ENCODE data around the gene UROC1.

UROC1 gene

GRCh38 chr3:126439346-126439967, 78.1 kb downstream of the UROC1 start:
- DNase-seq, result peak; percentile 50

GRCh38 chr3:126438746-126439145, 78.8 kb downstream of the UROC1 start:
- peak; percentile 51 for DNase-seq

DNA sequence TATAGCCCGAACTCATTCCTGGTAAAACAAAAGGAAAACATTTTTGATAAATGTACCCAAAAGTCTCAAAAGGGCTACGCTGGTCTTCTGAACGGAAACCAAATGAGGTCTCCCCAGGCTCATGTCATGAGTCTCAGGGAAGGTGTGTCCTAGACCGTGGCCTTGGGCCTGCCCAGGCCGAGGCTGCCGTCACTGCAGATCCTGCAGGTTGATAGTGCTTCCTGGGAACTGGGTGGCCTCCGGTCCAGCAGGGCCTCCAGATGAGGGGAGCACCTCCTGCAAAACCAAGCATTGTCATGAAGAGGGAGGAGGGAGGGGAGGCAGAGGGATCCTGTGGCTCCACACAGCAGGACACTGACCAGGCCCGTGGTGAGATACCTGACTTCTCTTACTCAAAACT, 79.4 kb downstream of the UROC1 start:
- no peak for DNase-seq

- no peak for DNase-seq
Observed at GRCh38 chr3:126436826-126437717, 80.5 kb downstream of the UROC1 start.

DNA sequence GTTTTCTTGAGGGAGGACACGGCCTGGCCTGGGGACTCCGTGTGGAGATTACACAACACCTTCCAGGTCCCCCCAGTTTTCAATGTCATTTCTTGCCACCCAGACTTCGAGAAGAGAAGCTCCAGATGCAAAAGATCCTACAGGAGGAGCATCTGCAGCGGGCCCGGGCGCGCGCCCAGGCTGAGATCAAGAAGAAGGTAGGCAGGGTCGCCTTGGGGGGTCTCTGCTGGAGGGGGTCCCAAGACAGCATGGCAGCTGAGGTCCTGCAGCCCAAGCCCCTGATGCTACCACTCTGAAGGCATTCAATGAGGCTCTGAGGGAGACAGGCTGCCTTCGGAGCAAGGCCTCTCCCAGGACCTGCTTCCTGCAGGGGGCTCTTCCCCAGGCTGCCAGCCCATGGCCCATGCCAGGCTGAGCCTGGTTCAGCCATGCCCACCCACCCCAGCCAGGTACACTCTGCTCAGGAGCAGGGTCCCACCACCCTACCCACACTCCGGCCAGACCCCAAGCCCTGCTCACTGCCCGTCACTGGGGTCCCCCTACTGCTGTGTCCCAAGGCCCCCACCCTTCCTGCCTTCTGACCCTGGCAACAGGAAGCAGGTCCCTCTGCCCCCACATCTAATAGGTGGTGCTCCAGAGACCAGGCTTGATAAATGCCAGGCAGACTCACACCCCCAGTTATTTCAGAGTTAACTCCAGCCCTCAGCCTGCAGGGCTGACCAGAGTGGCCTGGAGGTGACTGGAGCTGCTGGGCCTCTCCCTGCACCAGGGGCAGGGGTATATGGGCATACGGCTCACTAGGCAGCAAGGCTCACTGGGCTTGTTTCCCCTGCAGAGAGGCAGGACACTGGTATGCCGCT, 81.9 kb downstream of the UROC1 start:
- peak; percentile 37 for DNase-seq

- no peak for DNase-seq
Observed at GRCh38 chr3:126434931-126435411, 82.6 kb downstream of the UROC1 start.

GRCh38 chr3:126434264-126434590, 83.3 kb downstream of the UROC1 start:
- DNase-seq, result no peak

- peak; percentile 50 for DNase-seq
Observed at GRCh38 chr3:126433496-126434263, 83.9 kb downstream of the UROC1 start.

GRCh38 chr3:126433105-126433430, 84.5 kb downstream of the UROC1 start:
- no peak for DNase-seq

DNA sequence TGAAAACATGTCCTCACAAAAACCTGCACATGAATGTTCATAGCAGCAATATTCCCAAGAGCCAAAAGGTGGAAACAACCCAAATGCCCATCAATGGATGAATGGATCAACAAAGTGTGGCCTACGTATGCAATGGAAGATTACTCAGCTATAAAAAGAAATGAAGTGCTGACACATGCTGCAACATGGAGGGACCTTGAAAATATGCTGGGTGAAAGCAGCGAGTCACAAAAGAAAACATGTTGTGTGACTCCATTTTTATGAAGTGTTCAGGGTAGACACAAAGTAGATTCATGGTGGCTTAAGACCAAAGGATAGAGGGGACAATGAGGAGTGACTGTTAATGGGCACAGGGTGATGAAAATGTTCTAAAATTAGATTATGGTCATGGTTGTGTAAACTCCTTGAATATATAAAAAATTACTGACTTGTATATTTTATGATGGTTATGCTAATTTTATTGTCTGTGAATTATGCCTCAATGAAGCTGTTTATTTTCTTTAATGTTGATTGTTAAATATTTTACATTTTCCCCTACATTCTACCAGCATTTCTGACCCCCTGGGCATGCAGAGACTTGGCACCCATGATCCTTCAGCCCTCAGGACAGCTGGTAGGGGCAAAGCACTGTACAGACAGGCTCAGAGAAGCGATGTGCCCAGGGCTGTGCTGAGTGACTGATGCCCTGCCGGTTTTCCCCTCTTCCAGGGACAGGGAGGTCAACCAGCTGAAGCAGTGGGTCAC, 85.0 kb downstream of the UROC1 start:
- DNase-seq, result no peak

Data from islet precursor cell (in vitro differentiated cells).